ENCODE results near the gene BAIAP2.
"Not testable (repeated sequence)": the region's sequence is repeated elsewhere in the genome, so short reads cannot be mapped to it uniquely, and the experiment has no call there.

Gene BAIAP2

GRCh38 chr17:81000631-81001357 lies 34.2 kb upstream of the BAIAP2 start:
- no peak for DNase-seq

DNA sequence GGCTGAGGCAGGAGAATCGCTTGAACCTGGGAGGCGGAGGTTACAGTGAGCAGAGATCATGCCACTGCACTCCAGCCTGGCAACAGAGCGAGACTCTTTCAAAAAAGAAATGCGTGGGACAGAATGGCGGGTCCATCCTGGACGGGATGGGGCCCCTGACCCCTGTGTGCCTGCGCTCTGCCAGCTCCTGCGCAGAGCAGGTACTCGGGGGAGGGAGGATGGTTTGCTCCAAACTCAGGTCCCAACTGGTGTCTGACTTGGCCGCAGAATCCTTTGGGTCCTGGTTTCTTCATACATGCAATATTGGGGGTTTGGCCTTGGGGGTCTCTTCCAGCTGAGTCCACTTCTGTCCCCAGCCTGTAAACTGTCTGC lies 33.0 kb upstream of the BAIAP2 start:
- DNase-seq, result no peak

DNA sequence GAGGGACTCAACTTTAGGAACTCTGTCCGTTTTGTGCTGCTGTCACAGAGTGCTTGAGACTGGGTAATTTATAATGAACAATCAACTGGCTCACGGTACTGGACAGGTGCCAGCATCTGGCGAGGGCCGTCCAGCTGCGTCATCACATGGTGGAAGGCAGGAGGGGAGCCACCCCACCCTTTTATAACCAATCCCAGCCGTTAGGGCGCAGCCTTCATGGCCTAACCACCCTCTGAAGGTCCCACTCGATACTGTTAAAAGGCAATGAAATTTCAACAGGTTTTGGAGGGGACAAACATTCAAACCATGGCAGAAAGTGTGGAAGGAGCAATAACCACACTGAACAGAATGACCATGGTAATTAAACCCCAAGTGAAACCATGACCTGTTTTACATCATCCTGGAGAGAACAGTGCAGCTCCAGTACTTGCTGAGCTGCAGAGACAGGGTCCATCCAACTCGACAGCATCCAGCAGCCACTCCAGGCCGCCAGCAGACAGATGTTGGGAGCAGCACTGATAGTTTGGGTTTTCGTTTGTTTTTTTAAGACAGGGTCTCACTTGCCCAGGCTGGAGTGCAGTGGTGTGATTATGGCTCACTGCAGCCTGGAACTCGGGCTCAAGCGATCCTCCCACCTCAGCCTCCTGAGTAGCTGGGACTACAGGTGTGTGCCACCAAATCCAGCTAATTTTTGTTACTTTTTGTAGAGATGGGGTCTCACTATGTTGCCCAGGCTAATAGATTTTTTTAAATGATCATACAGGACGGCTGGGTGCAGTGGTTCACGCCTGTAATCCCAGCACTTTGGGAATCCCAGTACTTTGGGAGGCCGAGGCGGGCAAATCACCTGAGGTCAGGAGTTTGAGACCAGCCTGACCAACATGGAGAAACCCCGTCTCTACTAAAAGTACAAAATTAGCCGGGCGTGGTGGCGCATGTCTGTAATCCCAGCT lies 32.3 kb upstream of the BAIAP2 start:
- DNase-seq, result no peak

GRCh38 chr17:81003711-81004475 lies 31.1 kb upstream of the BAIAP2 start:
- DNase-seq, result no peak

DNA sequence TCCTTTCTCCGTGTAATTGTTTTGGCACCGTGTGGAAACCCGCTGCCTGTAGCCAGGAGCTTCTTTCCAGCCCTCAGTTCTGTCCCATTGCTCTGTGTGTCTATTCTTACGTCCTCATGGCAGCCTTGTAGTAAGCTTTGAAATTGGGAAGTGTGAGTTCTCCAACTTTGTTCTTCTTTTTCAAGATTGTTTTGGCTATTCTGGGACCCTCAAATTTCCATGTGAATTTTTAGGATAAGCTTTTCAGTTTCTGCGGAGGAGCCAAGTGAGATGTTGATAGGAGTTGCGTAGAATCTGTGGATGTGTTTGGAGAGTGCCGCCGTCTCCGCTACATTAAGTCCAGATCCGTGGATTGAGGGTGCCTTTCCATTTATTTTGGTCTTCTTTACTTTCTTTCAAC lies 28.1 kb upstream of the BAIAP2 start:
- no peak for DNase-seq

DNA sequence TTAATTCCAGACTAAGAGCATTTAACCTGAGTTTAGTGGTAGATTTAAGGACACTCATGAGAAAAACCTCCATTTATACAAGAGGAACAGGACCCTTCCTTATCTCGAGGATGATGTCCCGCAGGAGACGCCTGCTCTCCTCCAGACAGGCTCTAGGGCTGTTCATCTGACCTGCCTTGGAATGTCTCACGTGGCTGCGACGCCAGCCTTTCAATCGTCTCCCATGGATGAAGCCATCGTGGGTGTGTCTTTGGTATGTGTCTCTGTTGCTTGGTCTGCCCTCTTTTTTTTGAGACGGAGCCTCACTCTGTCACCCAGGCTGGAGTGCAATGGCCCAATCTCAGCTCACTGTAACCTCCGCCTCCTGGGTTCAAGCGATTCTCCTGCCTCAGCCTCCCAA lies 26.8 kb upstream of the BAIAP2 start:
- DNase-seq, result no peak

GRCh38 chr17:81009136-81009535 lies 25.8 kb upstream of the BAIAP2 start:
- DNase-seq, result no peak

- no peak for DNase-seq
These were observed 24.0 kb upstream of the BAIAP2 start for GRCh38 chr17:81010935-81011334.

DNA sequence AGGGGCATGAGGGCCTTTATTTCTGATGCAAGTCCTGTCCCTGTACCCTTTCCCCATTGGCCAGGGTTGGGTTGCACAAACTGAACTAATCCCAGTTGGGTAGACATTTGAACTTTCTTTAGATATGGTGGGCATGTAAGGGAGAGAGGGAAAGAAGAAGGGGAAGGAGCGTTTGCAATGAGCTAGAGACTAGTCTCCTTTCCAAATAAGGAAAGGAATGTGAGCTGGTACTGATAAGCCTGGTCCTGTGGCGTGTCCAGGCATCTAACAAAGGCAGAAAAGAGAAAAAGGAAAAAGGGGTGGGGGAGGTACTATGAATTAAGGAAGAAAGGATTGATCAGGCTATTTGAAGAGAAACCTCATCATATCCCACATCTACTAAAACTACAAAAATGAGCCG lies 23.0 kb upstream of the BAIAP2 start:
- no peak for DNase-seq

- no peak for DNase-seq
These were observed 22.1 kb upstream of the BAIAP2 start for GRCh38 chr17:81012574-81013447.

- no peak for DNase-seq
These were observed 21.3 kb upstream of the BAIAP2 start for GRCh38 chr17:81013642-81014041.

- DNase-seq, result no peak
These were observed 19.8 kb upstream of the BAIAP2 start for GRCh38 chr17:81015136-81015535.

GRCh38 chr17:81016575-81016974 lies 18.4 kb upstream of the BAIAP2 start:
- DNase-seq, result no peak

GRCh38 chr17:81017330-81017729 lies 17.6 kb upstream of the BAIAP2 start:
- not testable (repeated sequence) for DNase-seq

DNA sequence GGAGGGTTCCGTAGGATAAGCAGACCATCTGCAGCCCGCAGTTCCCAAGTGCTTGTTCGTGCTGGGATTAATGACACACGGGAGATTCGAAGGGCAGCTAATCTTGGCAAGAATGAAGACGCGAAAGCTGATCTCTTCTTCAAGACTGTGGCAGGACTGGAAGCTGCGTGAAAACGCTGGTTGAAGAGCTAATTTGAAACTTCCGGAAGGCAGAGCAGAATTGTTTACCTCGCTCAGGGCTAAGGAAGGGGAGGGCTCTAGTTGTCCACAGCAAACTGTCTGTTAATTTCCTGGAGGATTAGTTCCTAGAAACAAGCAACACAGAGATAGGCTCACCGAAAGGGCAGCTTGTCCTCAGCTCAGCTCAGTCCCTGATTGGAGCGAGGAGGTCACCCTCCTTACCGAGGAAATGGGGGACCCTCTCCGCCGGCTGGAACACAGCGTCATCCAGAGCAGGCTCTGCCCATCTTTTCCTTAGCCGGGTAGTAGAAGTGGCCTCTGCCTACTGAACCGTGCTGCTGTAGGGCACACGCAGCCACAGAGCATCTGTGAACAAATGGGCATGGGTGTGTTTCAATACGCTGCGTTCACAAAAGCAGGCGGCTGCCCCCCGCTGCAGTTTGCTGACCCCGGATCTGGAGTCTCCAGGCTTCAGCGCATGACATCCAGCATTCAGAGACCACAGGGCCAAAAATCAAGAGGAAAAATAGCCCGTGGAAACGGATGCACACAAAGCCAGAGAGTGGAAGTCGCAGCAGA lies 16.7 kb upstream of the BAIAP2 start:
- DNase-seq, result no peak

- no peak for DNase-seq
These were observed 15.1 kb upstream of the BAIAP2 start for GRCh38 chr17:81019563-81020442.

DNA sequence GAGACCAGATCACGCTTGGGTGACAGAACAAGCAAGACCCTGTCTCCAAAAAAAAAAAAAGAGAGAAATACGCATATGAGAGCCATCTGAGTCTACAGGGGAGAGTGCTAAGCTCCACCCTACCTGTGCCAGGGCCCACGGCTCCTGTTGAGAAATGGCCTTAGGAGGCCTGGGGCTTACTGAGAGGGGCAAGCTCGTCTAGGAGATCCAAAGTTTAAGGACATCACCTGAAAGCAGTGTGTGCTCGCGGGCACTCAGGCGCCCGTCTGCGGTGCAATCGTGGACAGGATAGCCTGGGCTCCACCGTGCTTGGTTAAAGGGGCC lies 14.5 kb upstream of the BAIAP2 start:
- no peak for DNase-seq

DNA sequence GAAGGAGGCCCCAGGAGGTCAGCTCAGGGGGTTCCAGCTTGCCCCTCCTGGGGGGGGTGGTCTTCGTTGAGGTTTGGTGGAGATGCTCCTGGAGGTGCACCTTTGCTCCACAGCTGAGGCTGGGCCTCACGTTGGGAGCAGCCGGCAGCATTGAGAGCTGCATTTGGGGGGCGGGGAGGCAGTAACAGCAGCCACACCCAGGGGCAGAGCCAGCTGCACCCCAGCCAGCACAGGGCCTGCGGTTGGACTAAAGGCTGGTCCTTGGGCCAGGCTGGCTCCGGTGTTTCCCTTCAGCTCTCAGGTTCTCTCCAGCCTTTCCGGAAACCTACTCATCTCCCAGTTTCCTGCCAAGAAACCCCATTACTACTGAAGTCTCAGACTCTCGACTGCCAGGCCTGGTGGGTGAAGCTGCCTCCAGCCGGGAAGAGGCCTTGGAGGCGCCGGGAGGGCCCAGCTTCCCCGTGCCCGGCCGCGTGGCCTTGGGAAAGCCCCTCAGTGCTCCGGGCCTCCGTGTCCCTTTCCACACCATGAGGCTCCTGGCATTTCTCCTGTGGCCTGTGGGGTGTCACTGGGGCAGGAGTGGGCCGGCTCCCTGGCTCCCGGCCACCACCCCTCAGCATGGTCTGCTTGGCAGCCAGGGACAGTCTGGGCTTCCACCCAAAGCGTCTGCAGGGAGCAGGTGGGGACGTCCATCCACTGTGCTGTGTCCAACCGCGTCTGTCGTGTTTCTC lies 14.0 kb upstream of the BAIAP2 start:
- DNase-seq, result no peak

- no peak for DNase-seq
These were observed 13.2 kb upstream of the BAIAP2 start for GRCh38 chr17:81021531-81022343.

All from stimulated activated CD4-positive, alpha-beta T cell treated with anti-CD3 and anti-CD28 coated beads, Interleukin-4, amount 100 ng/mL, for 24 hours (primary cell).